CD4-positive, alpha-beta T cell treated with Interleukin-15 for 4 hours (primary cell): ENCODE data around the gene TRPM4.

ENCODE experiments used
- DNase-seq: peaks from one replicate; pipeline ENCODE4 v3.0.0-alpha.2; 2020; ENCODE audit warnings: low spot score

The TRPM4 gene

GRCh38 chr19:49231804-49232203 lies 74.2 kb downstream of the TRPM4 start:
- no peak for DNase-seq

GRCh38 chr19:49233163-49233562 lies 75.6 kb downstream of the TRPM4 start:
- no peak for DNase-seq

- DNase-seq = no peak
Measured at GRCh38 chr19:49241769-49242168, 84.2 kb downstream of the TRPM4 start.

- DNase-seq = no peak
Measured at GRCh38 chr19:49243129-49243528, 85.5 kb downstream of the TRPM4 start.

GRCh38 chr19:49243726-49244125 lies 86.1 kb downstream of the TRPM4 start:
- no peak for DNase-seq

- DNase-seq = no peak
Measured at GRCh38 chr19:49244256-49244655, 86.7 kb downstream of the TRPM4 start.

- no peak for DNase-seq
Measured at GRCh38 chr19:49247676-49248075, 90.1 kb downstream of the TRPM4 start.

- no peak for DNase-seq
Measured at GRCh38 chr19:49249933-49250332, 92.3 kb downstream of the TRPM4 start.

GRCh38 chr19:49255674-49256073 lies 98.1 kb downstream of the TRPM4 start:
- DNase-seq = no peak

GRCh38 chr19:49256691-49257090 lies 99.1 kb downstream of the TRPM4 start:
- DNase-seq = no peak
